Measurements from ENCODE around the gene TFF2.

TFF2 gene

GRCh38 chr21:42319851-42320572, 30.8 kb downstream of the TFF2 start:
- Histone ChIP-seq H3K9ac (ENCODE audit: low read length) (no peak overlapping the region), H3K4me1 (ENCODE audit: low read length) (no peaks in the 10 kb centered on the region), H3K27me3 (ENCODE audit: low read depth, low read length) (peaks cover 12% of the 10 kb centered on the region), H3K27ac (ENCODE audit: low read length) (no peak overlapping the region), H2AFZ (ENCODE audit: low read depth, low read length) (no peak overlapping the region), H3K4me3 (ENCODE audit: low read length) (no peak overlapping the region), H3K4me2 (ENCODE audit: low read length) (no peak overlapping the region), H4K20me1 (ENCODE audit: insufficient read depth, low read length) (no peaks in the 10 kb centered on the region), H3K79me2 (ENCODE audit: low read length) (no peaks in the 10 kb centered on the region), H3K36me3 (replicated peaks; ENCODE audit: low read depth, low read length) (no peaks in the 10 kb centered on the region), H3K9me3 (ENCODE audit: insufficient read depth, low read length) (no peaks in the 10 kb centered on the region)
- TF ChIP-seq EZH2phosphoT487 (IDR thresholded peaks at IDR 0.05; ENCODE audit: low read depth) (no peak), CTCF (IDR thresholded peaks at IDR 0.05; ENCODE audit: low read depth, low read length) (no peak)

- H3K27ac ChIP-seq (ENCODE audit: low read length): no peak overlapping the region
- H4K20me1 ChIP-seq (ENCODE audit: insufficient read depth, low read length): no peaks in the 10 kb centered on the region
- H3K79me2 ChIP-seq (ENCODE audit: low read length): no peaks in the 10 kb centered on the region
- H3K9me3 ChIP-seq (ENCODE audit: insufficient read depth, low read length): no peaks in the 10 kb centered on the region
- H3K4me3 ChIP-seq (ENCODE audit: low read length): no peak overlapping the region
- H3K36me3 ChIP-seq (replicated peaks; ENCODE audit: low read depth, low read length): no peaks in the 10 kb centered on the region
- peaks cover 15% of the 10 kb centered on the region for H3K27me3 ChIP-seq (ENCODE audit: low read depth, low read length)
- TF ChIP-seq EZH2phosphoT487 (IDR thresholded peaks at IDR 0.05; ENCODE audit: low read depth): no peak
- no peak for TF ChIP-seq CTCF (IDR thresholded peaks at IDR 0.05; ENCODE audit: low read depth, low read length)
- no peak overlapping the region for H3K4me2 ChIP-seq (ENCODE audit: low read length)
- no peaks in the 10 kb centered on the region for H3K4me1 ChIP-seq (ENCODE audit: low read length)
- no peak overlapping the region for H3K9ac ChIP-seq (ENCODE audit: low read length)
- no peak overlapping the region for H2AFZ ChIP-seq (ENCODE audit: low read depth, low read length)
Measured at GRCh38 chr21:42319376-42319775, 31.4 kb downstream of the TFF2 start.

DNA sequence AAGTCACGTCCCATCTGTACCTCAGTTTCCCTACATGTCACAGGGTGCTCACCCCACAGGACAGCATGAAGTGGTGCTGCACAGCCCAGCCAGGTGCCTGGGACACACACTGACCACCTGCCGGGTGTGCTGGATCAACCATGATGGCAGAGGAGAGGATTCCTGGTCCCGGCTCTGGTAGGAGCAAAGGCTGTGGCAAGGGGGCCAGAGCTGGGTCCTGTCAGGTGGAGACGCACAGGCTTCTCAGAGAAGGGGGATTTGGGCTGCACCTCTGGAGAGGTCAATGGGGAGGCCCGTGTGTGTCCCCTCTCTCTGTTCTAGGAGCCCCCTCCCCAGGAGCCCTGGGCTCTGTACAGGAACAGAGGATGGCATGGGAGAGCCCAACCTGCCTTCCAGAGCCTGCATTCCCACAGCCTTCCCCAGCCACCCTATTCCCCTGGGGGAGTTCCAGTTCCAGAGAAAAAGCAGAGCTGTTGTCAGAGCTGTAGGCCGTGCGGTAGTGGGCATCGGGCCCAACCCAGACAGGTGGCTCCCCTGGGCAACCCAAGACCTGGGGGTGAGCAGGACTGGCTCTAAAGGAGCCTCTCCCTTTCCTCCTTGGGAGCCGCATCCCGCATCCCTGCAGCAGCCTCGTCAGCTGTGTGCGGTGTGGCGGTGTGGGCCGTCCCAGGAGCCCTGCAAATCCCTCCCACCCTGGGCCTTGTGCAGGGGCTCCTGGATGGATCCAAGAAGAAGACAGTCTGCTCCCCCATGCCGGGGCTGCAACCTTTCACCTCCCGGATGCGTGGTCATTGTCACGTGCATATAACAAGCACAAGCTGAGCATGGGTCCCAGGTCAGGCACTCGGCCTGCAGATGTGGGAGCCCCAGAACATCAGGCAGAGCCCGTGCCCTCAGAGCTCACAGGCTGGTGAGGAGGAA, 32.7 kb downstream of the TFF2 start:
- no peaks in the 10 kb centered on the region for H3K4me1 ChIP-seq (ENCODE audit: low read length)

More for the DNA sequence above, 32.7 kb downstream of the TFF2 start:
- Histone ChIP-seq H2AFZ (ENCODE audit: low read depth, low read length) (no peak overlapping the region), H3K79me2 (ENCODE audit: low read length) (no peaks in the 10 kb centered on the region), H3K9ac (ENCODE audit: low read length) (no peak overlapping the region), H3K27me3 (ENCODE audit: low read depth, low read length) (peaks cover 11% of the 10 kb centered on the region), H3K36me3 (replicated peaks; ENCODE audit: low read depth, low read length) (no peaks in the 10 kb centered on the region), H3K4me3 (ENCODE audit: low read length) (no peak overlapping the region), H3K4me2 (ENCODE audit: low read length) (no peak overlapping the region), H3K9me3 (ENCODE audit: insufficient read depth, low read length) (no peaks in the 10 kb centered on the region), H4K20me1 (ENCODE audit: insufficient read depth, low read length) (no peaks in the 10 kb centered on the region), H3K27ac (ENCODE audit: low read length) (no peak overlapping the region)
- TF ChIP-seq EZH2phosphoT487 (IDR thresholded peaks at IDR 0.05; ENCODE audit: low read depth) (no peak), CTCF (IDR thresholded peaks at IDR 0.05; ENCODE audit: low read depth, low read length) (no peak)
